Esophagus muscularis mucosa (tissue), 2 donors: ENCODE results near the gene KCNE3.

Source experiments
- EP300 ChIP-seq: sonication (generic); formaldehyde crosslinking; IDR thresholded peaks from one replicate; pipeline ENCODE4 v1.6.1; 2017; ENCODE audit warnings: antibody characterized with exemption
- POLR2A ChIP-seq: fragments of 450-650 bp; IDR thresholded peaks from one replicate; pipeline ENCODE4 v1.6.1; 2017; ENCODE audit warnings: antibody characterized with exemption, moderate library complexity, mild to moderate bottlenecking, low read depth

DNA sequence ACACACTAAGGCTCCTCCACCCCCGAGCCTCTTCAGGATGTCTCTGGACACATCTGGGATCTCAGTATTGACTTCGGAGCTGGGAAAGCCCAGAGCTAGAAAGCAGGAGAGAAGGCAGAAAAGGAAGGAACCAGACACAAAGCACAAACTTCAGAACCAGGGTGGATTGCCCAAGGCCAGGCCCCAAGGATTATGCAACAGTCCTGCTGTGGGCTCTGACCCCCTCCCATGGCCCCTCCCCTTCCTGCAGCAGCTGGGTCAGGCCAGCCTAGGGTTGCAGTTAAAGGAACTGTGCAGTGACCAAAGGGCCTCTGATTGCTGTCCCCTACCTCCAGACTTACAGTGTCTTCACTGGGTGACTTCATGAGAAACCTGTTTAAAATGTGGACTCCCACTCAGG, 5.3 kb downstream of the KCNE3 start:
- TF ChIP-seq EP300 (no peak), POLR2A (no peak)
